Left cardiac atrium (tissue), 4 donors: ENCODE data around the gene FAH. TPM values are rescaled to one million over a fixed set of nuclear protein-coding genes. Genes with fewer than 3 reads are reported as not detected.
A peak's percentile ranks its signal among the peaks of the same experiment; 100 is the strongest.
"Not testable (repeated sequence)": the region's sequence is repeated elsewhere in the genome, so short reads cannot be mapped to it uniquely, and the experiment has no call there.

ENCODE experiments used
- ATAC-seq, 2 donors: fragments of 200-7000 bp; cut with Tn5 transposase; one replicate each; pipeline ENCODE4 v1.9.1; 2020; ENCODE audit warnings: mild to moderate bottlenecking in 2 of 2, moderate library complexity in 2 of 2
- DNase-seq: peaks from one replicate; pipeline ENCODE4 v3.0.0-alpha.2; 2020
- intact Hi-C, 2 donors: fragments of 100-400 bp; cut with DNase I; formaldehyde crosslinking; loops; one replicate each; pipeline versions ENCODE4 v1.14.1 to v1.15.1; 2022 to 2023
- long read RNA-seq: library from polyadenylated mRNA; unstranded; transcript quantifications from one replicate; pipeline ENCODE4 v2.0.0, GENCODE V29; 2021
- total RNA-seq, 2 donors: library from RNA; stranded (reverse); fragmentation: NEBNext Ultra II Directional; extraction: Animal tissue kit (Norgen Biotek cat#: 25700); gene quantifications; one replicate each; pipeline ENCODE4 v1.2.1, GENCODE V29; 2021
- donor health status: DM: no; HTN: yes; CAD: no.
- donor health status: DM: no; HTN: yes; CAD: no; lungs with severe emphysema.
- donor health status: DM: yes; HTN: yes; CAD: no.
- donor health status: Dilated cardiomyopathy.

Gene FAH
- 10 to 100 TPM; 41.0 to 46.7 TPM for total RNA-seq
- long read RNA-seq, transcript FAH-213 (14 exons, 1,549 nt) = minor isoform, 8 of 30 reads
- long read RNA-seq, transcript FAH-201 (15 exons, 1,471 nt) = major isoform, 16 of 30 reads
- long read RNA-seq, partial matches to known transcripts = 1 of 30 reads
- long read RNA-seq, other reads (novel, unspliced or antisense) = 3 of 30 reads

DNA sequence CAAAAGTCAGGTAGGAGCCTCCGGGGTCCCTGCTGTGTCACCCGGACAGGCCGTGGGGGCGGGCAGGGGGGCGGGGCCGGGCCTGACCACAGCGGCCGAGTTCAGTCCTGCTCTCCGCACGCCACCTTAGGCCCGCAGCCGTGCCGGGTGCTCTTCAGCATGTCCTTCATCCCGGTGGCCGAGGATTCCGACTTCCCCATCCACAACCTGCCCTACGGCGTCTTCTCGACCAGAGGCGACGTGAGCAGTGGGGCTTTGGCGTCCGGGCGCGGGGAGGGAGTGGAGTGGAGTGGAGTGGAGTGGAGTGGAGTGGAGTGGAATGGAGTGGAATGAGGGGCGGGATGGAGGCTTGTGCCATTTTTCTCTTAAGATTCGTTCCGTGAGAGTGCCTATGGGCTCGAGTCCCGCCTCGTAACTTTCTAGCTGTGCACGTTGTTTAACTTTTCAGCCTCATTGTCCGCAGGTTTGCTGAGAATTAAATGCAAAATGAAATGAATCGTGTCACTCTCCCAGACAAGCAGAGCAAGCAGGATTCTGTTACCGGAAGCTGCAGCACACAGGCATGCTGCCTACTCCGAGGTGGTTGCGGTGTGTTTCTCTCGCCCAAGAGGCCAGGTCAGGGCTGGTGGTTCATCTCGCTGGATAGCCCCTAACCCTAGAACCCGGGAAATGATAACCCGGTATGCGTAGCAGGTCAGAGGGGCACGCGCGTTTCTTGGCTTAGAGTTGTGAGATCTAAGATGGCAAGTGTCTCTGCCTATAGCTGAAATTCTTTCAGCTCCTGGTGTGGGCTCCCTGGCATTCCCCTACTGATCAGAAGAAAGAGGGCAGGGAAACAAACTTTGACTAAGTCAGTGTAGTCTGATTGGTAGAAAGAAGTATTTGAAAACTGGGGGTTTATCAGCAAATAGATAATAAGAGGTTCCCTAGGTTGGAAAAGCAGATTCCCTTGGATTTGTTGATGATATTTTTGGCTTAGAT, at the start of gene FAH:
FAH (plus strand) TSS at position 104 of the 981 bp plus-strand sequence; CDS start at position 160, 56 bp downstream.
- DNase-seq = no peak
- intact Hi-C loops = loop anchor here in 1 of 2 donors (5.0 to 10.0 kb wide), 2 partner anchors 96 to 228 kb away; partner anchors contain the start of gene ZFAND6
- ATAC-seq = peak; percentile 64 to 87

GRCh38 chr15:80105193-80105592, 47.6 kb upstream of the FAH start:
- ATAC-seq = no peak
- intact Hi-C loops = no loop called here
- DNase-seq = no peak

DNA sequence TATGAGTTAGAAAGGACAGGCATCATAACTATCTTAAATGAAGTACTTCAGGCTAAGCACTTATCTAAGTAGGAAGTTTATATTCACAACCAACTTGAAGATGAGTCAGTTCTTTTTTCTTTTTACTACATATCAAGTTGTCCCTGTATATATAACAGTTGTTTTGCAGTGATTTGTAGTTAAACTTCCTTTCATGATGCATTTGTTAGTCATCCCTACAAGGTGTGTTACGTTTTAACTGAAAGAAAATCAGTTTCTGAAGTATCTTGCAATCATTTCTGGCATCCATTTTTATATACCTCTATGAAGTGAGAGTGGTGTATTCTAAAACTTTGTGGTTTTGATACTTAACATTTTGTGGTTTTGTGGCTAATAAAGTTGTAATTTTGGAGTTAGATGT, 47.2 kb upstream of the FAH start:
- DNase-seq (no peak), ATAC-seq (no peak)
- intact Hi-C loops = no loop called here

GRCh38 chr15:80106051-80106450, 46.7 kb upstream of the FAH start:
- DNase-seq = no peak
- intact Hi-C loops = no loop called here
- ATAC-seq = no peak

- no peak for DNase-seq
- intact Hi-C loops = no loop called here
- no peak for ATAC-seq
Measured at GRCh38 chr15:80107204-80107603, 45.6 kb upstream of the FAH start.

DNA sequence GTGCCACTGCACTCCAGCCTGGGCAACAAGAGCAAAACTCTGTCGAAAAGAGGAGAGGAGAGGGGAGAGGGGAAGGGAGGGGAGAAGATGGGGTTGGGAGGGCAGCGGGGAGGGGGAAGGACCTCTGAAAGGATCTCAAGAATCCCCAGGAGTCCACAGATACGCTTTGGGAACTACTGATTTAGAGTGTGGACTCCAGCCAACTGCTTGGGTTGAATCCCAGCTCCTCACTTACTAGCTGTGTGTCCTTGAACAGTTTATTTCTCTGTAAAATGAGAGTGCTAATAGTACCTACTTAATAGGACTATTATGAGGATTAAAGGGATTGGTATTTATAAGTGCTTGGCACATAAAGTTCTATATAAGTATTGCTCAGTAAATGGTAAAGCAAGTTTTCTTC, 45.0 kb upstream of the FAH start:
- intact Hi-C loops = no loop called here
- DNase-seq (no peak), ATAC-seq (peak in 1 of 2 donors; percentile 61)

DNA sequence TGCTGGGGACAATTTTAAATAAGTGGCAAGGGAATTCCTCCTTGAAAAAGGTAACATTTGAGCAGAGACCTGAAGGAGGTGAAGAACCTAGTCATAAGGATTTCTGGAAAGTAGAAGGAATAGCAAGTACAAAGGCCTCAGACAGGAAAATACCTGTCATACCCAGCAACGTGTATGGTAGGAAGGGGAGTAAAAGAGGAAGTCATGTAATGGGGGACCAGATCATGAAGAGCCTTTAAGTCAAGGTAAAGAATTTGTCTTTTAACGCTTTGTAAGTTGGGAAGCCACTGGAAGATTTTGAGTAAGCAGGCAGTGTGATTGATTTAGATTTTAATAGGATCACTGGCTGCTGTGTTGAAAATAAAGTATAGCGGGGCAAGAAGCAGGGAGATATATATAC, 43.4 kb upstream of the FAH start:
- ATAC-seq (no peak), DNase-seq (no peak)
- intact Hi-C loops = no loop called here

GRCh38 chr15:80110920-80111319, 41.9 kb upstream of the FAH start:
- DNase-seq = no peak
- ATAC-seq = peak in 1 of 2 donors; percentile 23
- intact Hi-C loops = no loop called here

DNA sequence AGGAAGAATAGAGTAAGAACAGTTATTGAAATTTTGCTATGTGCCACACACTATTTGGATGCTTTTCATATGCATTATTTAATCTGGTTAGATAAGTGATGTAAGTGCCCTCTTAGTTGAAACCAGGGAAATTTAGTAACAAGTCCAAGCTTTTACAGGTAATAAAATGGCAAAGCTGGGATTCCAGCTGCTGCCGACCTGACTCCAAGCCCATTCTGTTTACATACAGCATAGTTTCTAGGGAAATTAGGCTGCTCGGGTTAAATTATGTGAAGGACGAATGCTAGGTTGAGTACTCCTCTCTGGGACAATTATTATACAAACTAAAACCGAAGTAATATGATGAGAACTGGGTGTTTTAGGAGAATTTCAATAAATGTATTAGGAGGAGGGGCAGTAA, 38.7 kb upstream of the FAH start:
- DNase-seq (no peak), ATAC-seq (no peak)
- intact Hi-C loops = no loop called here

DNA sequence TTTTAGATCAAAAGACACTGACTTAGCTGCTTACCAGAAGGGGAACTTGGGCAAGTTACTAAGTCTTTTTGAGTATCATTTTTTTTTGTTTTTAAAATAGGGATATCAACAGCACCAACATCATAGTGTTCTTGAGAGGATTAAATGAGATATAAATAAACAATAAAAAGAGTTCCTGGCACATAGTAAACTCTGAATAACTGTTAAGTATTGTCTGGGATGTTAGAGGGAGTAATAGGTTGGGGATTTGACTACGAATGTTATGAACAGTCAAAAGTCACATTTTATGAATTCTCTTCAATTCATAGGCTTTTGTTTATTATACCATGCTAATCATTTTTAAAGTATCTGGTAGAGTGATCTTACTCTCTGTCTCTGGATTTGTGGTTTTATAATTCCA, 37.8 kb upstream of the FAH start:
- intact Hi-C loops = no loop called here
- no peak for ATAC-seq
- no peak for DNase-seq

GRCh38 chr15:80118956-80119355, 33.8 kb upstream of the FAH start:
- DNase-seq (no peak), ATAC-seq (no peak)
- intact Hi-C loops = no loop called here

DNA sequence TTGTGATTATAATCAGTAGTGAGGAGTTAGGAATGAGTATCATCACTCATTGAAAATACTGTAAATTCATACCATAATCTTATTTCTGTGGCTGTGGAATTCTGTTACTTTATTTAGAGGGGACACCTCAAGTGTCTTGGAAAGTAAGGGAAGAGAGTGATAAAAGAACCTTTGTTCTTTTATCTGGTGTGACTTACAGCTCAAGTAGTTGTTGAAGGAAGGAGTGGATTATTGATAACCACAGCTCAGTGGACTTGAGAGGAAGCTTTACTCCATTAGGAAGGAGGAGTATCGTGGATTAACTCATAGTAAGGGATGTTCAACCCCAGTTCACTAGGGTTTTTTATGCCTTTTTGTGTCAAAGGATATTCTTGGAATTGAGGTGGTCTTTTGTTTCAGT, 32.2 kb upstream of the FAH start:
- ATAC-seq (no peak), DNase-seq (no peak)
- intact Hi-C loops = no loop called here

- ATAC-seq = no peak
- intact Hi-C loops = no loop called here
- no peak for DNase-seq
Measured at GRCh38 chr15:80121546-80121945, 31.3 kb upstream of the FAH start.

DNA sequence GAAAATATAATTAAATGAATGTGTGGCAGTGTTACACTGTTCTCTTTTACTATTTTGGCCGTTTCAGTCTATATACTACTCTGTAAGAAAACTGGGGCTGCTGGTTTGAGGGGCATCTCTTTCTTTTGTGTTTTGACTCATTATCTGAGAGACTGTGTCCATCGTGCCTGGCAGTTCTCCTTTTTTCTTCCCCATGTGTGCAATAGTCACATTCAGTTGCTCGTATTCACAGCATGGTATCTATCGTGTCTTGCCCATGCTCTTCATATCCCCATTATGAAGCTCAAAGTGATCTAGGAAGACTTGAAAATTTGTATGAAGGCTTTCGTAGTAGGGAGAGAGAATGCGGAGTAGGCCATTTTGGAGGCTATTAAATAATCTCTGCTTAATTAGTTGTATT, 29.8 kb upstream of the FAH start:
- ATAC-seq (no peak), DNase-seq (no peak)
- intact Hi-C loops = no loop called here

DNA sequence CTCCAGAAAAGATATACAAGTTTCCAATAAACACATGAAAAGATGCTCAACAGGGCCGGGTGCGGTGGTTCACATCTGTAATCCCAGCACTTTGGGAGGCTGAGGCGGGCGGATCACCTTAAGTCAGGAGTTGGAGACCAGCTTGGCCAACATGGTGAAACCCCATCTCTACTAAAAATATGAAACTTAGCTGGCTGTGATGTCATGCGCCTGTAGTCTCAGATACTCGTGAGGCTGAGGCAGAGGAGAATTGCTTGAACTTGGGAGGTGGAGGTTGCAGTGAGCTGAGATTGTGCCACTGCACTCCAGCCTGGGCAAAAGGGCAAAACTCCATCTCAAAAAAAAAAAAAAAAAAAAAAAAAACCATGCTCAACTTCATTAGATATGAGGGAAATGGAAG, 25.5 kb upstream of the FAH start:
- intact Hi-C loops, ATAC-seq: not testable (repeated sequence)

DNA sequence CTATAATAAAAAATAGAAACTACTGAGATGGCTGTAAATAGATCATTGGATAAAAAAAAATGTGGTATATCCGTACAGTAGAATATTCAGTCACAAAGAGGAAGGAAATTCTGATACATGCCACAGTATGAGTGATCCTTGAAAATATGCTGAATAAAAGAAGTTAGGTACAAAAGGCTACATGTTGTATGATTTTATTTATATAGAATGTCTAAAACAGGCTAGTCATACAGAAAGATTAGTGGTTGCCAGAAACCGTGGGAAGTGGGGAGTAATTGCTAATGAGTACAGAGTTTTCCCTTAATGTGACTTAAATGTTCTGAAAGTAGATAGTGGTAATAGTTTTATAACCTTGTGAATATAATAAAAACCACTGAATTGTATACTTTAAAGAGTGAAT, 24.9 kb upstream of the FAH start:
- no peak for ATAC-seq
- intact Hi-C loops = no loop called here
- DNase-seq = no peak

More for the DNA sequence above, 25.5 kb upstream of the FAH start:
- DNase-seq = not testable (repeated sequence)

DNA sequence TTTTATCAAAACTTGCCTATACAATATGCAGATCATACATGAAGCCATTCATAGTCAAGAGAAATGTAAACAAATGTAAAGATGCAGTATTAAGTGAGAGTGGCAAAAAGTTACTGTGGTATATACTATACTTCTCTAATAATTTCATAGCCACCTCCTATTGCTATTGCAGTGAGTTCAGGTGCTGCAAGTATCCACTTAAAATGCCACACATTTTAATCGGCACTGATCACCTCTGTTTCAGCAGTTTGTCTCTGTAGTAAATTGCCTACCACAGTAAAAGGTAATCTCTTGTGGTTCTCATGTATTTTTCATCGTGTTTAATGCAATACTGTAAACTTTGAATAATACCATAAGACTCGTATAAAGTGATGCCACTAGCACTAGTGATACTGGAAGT, 20.4 kb upstream of the FAH start:
- DNase-seq = no peak
- no peak for ATAC-seq
- intact Hi-C loops = no loop called here

- DNase-seq (no peak), ATAC-seq (no peak)
- intact Hi-C loops = no loop called here
Measured at GRCh38 chr15:80136854-80137253, 15.9 kb upstream of the FAH start.

DNA sequence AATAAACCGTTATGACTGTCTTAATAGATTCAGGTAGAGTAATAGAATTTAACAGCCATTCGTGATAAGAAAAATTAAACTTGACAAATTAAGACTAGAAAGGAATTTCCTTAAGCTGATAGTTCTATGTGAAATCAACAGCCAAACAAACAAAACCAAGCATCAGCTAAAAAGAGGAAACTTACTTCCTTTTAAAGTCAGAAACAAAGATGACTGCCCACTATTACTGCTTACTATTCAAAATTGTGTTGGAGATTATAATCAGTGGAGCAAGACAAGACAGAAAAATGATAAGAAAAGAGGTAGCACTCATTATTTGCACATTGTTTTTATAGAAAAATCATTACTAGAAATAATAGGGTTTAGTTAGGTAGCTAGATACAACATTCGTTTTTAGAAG, 13.8 kb upstream of the FAH start:
- DNase-seq (no peak), ATAC-seq (no peak)
- intact Hi-C loops = no loop called here

DNA sequence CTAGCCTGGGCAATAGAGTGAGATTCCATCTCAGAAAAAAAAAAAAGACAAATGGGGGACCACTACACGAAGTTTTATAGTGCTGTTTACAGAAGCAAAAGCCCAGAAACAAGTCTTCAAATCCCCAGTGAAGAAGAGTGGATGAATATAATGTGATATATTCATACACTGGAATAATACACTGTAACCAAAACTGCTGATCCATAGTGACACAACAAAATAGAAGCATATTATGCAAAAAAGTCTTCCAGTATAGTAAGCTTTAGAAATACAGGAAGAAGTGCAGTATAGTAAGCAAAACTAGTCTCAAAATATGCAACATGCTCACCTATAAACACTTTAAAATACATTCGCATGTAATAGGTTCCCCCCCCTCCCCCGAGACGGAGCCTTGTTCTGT, 11.9 kb upstream of the FAH start:
- intact Hi-C loops = no loop called here

More for the DNA sequence above, 11.9 kb upstream of the FAH start:
- ATAC-seq (no peak), DNase-seq (no peak)
